Measurements from ENCODE around the gene FRRS1L. TPM values are rescaled to one million over a fixed set of nuclear protein-coding genes. Genes with fewer than 3 reads are reported as not detected.

FRRS1L gene
- total and polyA plus RNA-seq, 2 of the 4 experiments (the other 2 are of a cell fraction): under 0.01 to 0.05 TPM

- Histone ChIP-seq H3K4me1 (ENCODE audit: control insufficient read depth, insufficient read depth, low read length) (no peaks in the 10 kb centered on the region), H2AK5ac (ENCODE audit: low read depth, low read length) (no peak overlapping the region), H3K36me3 (ENCODE audit: control insufficient read depth, insufficient read depth, low read length) (no peaks in the 10 kb centered on the region), H3K79me1 (ENCODE audit: low read depth in 1 of 2, low read length in 2 of 2) (no peaks in the 10 kb centered on the region), H2BK15ac (ENCODE audit: low read depth, low read length) (no peak overlapping the region), H3K27me3 (ENCODE audit: control insufficient read depth, insufficient read depth, low read length) (peaks cover 38% of the 10 kb centered on the region), H3K9me3 (ENCODE audit: control insufficient read depth, insufficient read depth, low read length) (peaks cover 2% of the 10 kb centered on the region), H3K23ac (ENCODE audit: low read depth, low read length) (no peak overlapping the region), H2BK120ac (ENCODE audit: low read depth, low read length) (no peak overlapping the region), H3K9me1 (ENCODE audit: insufficient read depth, low read length) (no peaks in the 10 kb centered on the region), H3K4me2 (ENCODE audit: low read depth, low read length) (no peak overlapping the region), H3K18ac (ENCODE audit: low read depth, low read length) (no peak overlapping the region), H3K14ac (replicated peaks; ENCODE audit: low read depth, low read length) (no peak overlapping the region), H4K91ac (ENCODE audit: insufficient read depth, low read depth, low read length) (no peak overlapping the region), H2AK9ac (replicated peaks; ENCODE audit: low read depth, low read length, poor library complexity) (no peak overlapping the region), H4K8ac (ENCODE audit: low read depth in 2 of 2, low read length in 2 of 2) (no peak overlapping the region), H4K5ac (ENCODE audit: low read depth, low read length) (no peak overlapping the region), H2BK20ac (ENCODE audit: low read depth, low read length) (no peak overlapping the region), H3K27ac (ENCODE audit: insufficient read depth, low read length) (no peak overlapping the region), H3K4me3 (ENCODE audit: insufficient read depth, low read depth, low read length) (no peak overlapping the region), H3K4ac (ENCODE audit: low read depth, low read length) (no peak overlapping the region), H3K9ac (ENCODE audit: low read depth, low read length) (no peak overlapping the region), H4K20me1 (ENCODE audit: insufficient read depth, low read length) (no peaks in the 10 kb centered on the region), H3K56ac (ENCODE audit: extremely low read depth, insufficient read depth, low read length) (no peak overlapping the region), H2AFZ (replicated peaks; ENCODE audit: low read length, poor library complexity) (no peak overlapping the region), H2BK5ac (ENCODE audit: low read depth, low read length, poor library complexity, severe bottlenecking) (no peak overlapping the region)
- DNase-seq: no peak
- in situ Hi-C loops (cut with MboI; ENCODE audit: low sequenced_read_pairs) (loop anchor here (10.0 kb wide), 1 partner anchor 58 kb away; no protein-coding TSS in a partner anchor), intact Hi-C loops (cut with micrococcal nuclease) (no loop called here), dilution Hi-C loops (cut with HindIII; ENCODE audit: low sequenced_read_pairs, unreplicated experiment) (no loop called here)
- TF ChIP-seq RFX5 (IDR thresholded peaks at IDR 0.05; ENCODE audit: low read depth, low read length) (no peak), RAD21 (IDR thresholded peaks at IDR 0.05; ENCODE audit: low read length) (no peak)
- WGBS, 2 experiments (ENCODE audit: extremely low coverage in 2 of 2, insufficient read length in 1 of 2): 80% methylated on average over 2 of the region's 3 CpGs; no CpG with 5 or more reads in 1 of the 2 experiments
- BruUV-seq (replicated peaks): no TSS peak
- ATAC-seq (ENCODE audit: low read depth): no peak
- CTCF ChIA-PET: no interaction called here
- POLR2A ChIA-PET (ENCODE audit: unreplicated experiment): no interaction called here
Observed at GRCh38 chr9:109162677-109163076, 4.4 kb downstream of the FRRS1L start.

All from IMR-90 (cell line).